RPMI8226 (cell line): ENCODE results near the gene TMBIM6.
"Not testable (repeated sequence)": the region's sequence is repeated elsewhere in the genome, so short reads cannot be mapped to it uniquely, and the experiment has no call there.

ENCODE experiments used
- DNase-seq: peaks from one replicate; pipeline ENCODE4 v3.0.0-alpha.2; 2015

The TMBIM6 gene

GRCh38 chr12:49777800-49778748 lies 36.7 kb downstream of the TMBIM6 start:
- DNase-seq = peak; percentile 73

DNA sequence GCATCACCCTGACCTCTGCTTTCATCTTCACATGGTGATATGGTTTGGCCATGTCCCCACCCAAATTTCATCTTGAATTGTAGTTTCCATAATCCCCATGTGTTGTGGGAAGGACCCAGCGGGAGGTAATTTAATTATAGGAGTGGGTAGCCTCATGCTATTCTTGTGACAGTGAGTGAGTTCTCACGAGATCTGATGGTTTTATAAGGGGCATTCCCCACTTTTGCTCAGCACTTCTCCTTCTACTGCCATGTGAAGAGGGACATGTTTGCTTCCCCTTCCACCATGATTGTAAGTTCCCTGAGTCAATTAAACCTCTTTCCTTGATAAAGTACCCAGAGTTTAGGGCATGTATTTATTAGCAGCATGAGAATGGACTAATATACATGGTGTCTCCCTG lies 38.2 kb downstream of the TMBIM6 start:
- DNase-seq = no peak

DNA sequence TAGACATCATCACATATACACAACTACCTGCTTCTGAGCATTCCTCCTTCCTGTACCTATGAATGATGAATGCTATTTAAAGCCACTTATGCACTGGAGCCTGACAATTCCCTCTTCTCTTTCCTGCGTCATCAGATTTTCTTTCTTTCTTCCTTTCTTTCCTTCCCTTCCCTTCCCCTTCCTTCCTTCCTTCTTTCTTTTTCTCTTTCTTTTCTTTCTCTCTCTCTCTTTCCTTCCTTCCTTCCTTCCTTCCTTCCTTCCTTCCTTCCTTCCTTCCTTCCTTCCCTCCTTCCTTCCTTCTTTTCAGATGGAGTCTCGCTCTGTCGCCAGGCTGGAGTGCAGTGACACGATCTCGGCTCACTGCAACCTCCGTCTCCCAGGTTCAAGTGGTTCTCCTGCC lies 39.6 kb downstream of the TMBIM6 start:
- not testable (repeated sequence) for DNase-seq

DNA sequence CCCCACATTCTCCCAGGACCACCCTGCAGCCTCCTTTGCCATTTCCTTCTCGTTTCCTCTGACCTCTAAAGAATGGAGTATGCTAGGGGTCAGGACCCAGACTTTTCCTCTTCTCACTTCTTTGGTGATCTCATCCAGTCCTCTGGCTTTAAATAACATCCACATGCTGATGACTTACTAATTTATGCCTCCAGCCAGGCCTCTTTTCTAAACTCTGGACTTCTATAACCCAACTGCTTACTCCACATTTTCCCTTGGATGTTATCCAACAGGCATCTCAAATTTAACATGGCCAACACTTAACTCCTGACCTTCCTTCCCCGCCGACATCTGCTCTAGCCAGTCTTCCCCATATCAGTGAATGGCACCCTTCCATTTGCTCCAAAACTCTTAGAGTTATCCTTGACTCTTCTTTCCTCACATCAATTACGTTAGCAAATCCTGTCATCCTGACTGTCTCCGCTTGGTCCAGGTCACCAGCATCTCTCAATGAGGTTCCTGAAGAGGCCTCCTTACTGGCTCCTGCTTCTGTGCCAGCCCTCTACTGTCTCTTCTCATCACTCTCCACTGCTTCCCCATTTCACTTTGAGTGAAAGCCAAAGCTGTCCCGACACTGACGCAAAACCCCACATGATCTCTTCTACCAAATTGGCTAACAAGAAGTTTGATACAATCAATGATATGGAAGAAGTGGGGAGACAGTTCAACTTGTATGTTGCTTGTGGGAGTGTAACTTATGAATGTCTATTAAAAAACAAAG lies 42.7 kb downstream of the TMBIM6 start:
- no peak for DNase-seq

DNA sequence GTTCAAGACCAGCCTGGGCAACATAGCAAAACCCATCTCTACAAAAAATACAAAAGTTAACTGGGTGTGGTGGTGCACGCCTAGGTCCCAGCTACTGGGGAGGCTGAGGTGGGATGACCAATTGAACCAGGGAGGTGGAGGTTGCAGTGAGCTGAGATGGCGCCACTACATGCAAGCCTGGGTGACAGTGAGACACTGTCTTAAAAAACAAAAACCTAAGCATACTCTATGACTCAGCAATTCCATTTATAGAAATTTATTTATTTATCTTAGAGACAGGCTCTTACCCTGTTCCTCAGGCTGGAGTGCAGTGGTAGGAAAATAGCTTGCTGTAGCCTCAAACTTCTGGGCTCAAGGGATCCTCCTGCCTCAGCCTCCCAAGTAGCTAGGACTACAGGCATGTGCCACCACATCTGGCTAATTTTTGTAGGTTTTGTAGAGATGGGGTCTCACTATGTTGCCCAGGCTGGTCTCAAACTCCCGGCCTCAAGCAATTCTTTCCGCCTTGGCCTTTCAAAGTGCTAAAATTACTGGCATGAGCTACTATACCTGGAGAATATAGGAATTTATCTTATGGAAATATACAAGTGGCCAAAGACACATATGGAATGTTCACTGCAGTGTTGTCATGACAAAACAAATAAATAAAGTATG lies 43.5 kb downstream of the TMBIM6 start:
- no peak for DNase-seq

DNA sequence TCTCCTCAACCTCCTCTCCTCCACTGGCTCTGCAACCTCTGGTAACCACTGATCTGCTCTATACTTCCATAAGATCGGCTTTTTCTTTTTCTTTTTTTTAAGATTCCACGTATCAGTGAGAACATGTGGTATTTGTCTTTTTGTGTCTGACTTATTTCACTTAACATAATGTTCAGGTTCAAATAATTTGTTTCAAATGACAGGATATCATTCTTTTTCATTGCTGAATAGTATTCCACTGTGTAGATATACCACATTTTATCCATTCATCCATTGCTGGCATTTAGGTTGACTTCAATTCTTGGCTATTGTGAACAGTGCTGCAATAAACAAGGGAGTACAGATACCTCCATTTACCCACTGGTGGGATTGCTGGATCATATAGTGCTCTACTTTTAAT lies 46.3 kb downstream of the TMBIM6 start:
- no peak for DNase-seq

DNA sequence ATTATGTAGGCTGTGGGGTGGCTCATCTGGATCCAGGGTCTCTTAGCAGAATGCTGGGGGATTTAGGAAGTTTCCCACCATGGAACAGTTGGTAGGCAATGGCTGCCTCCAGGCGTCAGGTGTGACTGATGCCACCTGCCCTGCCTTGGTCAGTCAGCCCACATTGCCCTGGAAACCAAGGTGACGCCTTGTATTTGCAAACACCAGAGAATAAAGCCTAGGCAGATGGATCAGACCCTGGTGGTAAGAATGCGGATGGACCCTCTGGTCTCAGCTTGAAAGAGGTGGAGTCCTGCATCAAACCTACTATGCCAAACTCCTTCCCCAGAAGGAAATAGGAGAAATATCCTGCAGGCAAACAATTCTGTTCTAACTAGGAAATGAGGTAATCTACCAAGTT lies 48.6 kb downstream of the TMBIM6 start:
- peak; percentile 44 for DNase-seq

DNA sequence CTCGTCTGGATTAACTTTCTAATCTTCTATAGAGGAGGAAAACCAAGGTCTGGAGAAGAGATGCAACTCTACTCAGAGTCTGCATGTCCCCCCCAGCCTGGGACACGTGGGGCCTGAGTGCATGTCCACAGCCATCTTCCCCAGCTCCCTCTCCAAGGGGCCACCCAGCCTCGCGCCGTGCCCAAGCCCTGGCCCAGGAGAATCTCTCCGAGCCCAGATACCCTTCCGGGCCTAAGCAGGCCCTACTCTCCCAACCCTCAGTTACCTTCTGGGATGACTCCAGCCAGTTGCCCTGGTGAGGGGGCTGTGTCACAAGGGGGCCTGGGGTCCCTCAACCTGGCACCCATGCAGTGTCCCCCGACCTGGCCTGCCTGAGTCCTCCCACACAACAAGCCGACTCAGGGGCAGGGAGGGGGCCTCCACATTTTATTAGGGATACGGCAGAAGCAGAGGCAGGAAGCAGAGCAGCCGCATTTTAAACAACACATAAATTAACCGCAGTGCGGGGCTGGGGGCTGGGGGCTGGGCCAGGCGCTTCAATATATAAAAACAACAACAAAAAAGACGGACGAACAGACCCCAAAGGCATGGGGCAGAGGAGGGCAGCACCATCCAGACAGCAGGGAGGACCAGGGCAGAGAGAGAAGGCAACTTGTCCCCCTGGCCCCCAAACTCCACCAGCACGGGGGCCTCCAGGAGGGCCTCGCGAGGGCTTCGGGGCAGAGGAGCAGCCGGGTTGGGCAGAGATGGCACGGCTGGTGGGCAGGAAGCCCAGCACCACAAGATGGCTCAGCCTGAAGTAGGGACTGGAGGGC lies 49.6 kb downstream of the TMBIM6 start:
- DNase-seq = no peak

DNA sequence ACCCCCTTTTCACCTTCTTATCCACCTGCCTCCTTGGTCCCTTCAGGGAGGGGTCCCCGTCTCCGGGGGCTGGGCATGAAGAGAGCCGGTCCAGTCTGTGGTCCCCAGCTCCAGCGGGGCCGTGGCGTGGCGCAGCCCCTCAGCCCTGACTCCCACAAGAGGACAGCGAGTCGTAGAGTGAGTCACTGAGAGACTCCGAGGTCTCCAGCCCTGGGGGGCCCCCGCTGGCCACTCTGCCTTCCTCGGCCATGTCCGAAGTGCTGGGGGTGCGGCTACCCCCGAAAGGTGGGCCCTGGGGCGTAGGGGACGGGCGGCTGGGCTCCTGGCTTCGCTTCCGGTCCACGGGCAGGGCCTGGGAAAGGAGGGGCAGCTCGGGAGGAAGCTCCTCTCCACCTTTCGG lies 50.3 kb downstream of the TMBIM6 start:
- no peak for DNase-seq

GRCh38 chr12:49792181-49792970 lies 51.0 kb downstream of the TMBIM6 start:
- DNase-seq = no peak

DNA sequence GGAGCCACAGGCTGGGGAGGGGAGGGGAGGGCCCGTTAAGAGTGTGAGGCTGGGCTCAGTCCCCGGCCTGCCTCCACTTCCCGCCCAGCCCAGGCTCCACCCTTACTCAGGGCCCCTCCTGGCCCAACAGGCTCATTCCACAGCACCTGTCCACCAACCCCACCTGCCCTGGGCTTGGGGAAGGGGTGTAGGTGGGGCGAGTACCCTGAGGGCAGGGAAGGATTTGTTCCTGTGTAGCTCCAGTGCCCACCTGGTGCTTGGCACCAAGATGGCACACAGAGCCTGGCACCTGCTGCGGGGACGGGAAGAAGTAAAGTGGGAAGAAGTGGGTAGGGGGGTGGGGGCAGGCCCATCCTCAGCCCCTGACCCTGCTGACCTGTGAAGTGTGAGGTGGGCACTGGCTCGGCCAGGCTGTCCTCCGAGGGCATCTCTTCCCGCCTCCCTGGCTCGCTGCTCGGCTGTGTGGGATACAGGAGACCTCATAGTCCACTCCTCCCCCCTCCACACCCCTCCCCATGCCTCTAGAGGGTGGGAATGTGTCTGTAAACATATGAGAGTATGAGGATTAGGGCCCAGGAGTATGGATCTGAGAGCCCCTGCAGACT lies 51.7 kb downstream of the TMBIM6 start:
- no peak for DNase-seq

GRCh38 chr12:49793620-49794019 lies 52.3 kb downstream of the TMBIM6 start:
- no peak for DNase-seq

DNA sequence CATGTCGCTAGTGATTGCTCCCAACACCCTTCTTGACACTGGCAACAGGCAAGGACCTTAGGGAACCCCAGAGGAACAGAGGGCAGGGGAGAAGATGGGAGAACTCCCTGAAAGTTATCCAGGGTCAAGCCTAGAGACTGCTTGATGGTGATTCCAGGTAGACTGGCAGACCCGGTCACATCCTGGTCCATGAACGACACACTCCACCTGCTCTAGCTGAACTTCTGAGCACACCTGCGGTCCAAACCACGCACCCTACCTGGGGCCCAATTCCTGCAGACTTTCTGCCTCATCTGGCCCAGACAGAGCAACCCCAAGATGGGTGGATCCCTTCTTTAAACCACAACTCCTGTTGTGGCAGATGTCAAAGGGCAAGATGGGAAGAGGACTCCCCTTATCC lies 52.7 kb downstream of the TMBIM6 start:
- no peak for DNase-seq

GRCh38 chr12:49794811-49795653 lies 53.7 kb downstream of the TMBIM6 start:
- no peak for DNase-seq

DNA sequence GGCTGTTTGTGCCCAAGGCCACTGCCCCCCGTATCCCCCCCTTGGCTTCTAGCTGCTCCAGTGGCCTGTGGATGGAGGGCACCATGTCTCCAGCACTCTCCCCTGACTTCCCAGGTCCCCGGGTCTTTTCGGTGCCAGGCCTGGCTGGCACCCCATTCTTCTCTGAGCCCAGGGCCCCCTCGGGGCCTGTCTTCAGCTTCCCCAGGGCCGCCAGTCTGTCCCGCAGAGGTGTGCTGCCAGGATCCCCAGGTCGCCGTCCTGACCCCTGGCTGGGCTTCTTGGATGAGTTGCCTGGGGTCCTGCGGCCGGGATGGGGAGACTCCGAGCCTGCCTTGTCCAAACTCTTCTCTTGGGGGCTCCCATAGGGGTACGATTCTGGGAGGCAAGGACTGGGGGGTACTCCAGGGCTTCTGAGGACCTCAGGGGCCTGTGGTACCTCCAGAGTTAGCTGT lies 54.3 kb downstream of the TMBIM6 start:
- no peak for DNase-seq

DNA sequence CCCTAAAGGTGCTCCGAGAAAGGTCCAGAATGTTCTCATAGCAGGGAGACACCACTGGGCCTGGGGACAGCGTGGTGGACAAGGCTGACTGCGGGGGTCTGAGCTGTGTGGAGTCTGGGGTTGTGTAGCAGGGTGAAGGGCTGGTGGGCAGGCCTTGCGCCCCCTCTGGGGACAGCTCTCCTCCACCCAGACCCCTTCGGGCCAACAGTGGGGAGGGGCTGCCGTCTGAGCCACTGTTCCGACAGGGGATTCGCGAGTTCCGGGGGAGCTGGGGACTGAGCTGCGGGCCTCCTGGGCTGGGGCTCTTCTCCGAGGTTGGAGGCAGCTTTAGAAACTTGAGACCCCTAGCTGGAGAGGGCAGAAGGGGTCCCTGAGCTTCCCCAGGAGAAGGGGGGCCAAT lies 54.8 kb downstream of the TMBIM6 start:
- no peak for DNase-seq

DNA sequence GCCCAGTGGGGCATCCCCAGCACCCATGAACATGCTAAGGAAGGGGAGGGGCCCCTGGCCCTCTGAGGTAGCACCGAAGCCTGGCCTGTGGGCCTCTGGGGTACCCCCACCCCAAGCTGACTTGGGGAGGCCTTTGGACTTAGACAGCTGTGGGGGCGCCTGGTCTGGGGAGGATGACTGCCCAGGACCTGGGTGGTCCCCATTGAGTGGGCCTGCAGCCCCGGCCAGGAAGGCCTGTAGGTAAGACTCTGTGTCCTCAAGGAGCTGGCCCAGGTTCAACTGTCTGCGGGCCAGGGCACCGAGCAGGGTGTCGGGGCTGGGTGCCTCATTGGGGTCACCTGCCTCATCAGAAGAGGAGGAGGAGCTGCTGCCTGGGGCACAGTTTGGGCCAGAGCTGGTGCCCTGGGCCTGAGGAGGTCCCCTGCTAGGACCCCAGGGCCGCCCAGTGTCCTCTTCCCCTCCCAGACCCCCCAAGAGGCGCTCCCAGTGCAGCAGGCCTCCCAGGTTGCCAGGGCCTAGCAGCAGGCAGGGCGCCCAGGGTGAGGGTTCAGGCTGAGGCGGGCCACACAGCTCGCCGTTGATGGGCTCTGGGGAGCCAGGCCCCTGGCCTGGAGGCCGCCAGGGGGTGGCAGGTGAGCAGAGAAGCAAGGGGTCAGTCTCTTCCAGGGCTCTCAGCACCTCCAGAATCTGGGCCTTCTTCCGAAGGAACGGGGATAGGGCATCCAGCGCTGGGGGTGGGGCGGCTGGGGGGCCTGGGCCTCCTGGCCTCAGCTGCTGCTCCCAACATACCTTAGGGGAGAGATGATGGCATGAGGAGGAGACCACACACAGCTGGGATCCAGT lies 55.5 kb downstream of the TMBIM6 start:
- DNase-seq = no peak

- DNase-seq = no peak
Measured at GRCh38 chr12:49797449-49797776, 56.1 kb downstream of the TMBIM6 start.

GRCh38 chr12:49798248-49798647 lies 56.9 kb downstream of the TMBIM6 start:
- DNase-seq = no peak

GRCh38 chr12:49798934-49799333 lies 57.6 kb downstream of the TMBIM6 start:
- no peak for DNase-seq
